Transverse colon (tissue), 4 donors: ENCODE measurements around the gene CEP63. TPM values are rescaled to one million over a fixed set of nuclear protein-coding genes. Genes with fewer than 3 reads are reported as not detected.

Experiments used
- DNase-seq: peaks from one replicate; pipeline ENCODE4 v3.0.0-alpha.2; 2019
- H3K27ac ChIP-seq, 4 donors: fragments of 200-600 bp; sonication (generic); 2 replicates each; pipeline ENCODE4 v1.5.1; 2016 to 2018; ENCODE audit warnings: inconsistent platforms in 4 of 4
- H3K27me3 ChIP-seq: fragments of 200-600 bp; sonication (generic); 2 replicates; pipeline ENCODE4 v1.5.1; 2017; ENCODE audit warnings: inconsistent platforms
- H3K36me3 ChIP-seq, 4 donors: fragments of 200-600 bp; sonication (generic); 2 replicates each; pipeline ENCODE4 v1.5.1; 2017 to 2019; ENCODE audit warnings: inconsistent platforms in 4 of 4
- H3K4me1 ChIP-seq, 4 donors: fragments of 200-600 bp; sonication (generic); 2 replicates each; pipeline ENCODE4 v1.5.1; 2017 to 2020; ENCODE audit warnings: inconsistent platforms in 4 of 4
- H3K4me3 ChIP-seq, 4 donors: fragments of 200-600 bp; sonication (generic); 1 replicate in 1 of 4; 2 replicates in 3 of 4; pipeline versions ENCODE4 v1.5.1 to v1.6.1; 2017 to 2019; ENCODE audit warnings: inconsistent platforms in 4 of 4
- H3K9me3 ChIP-seq, 2 donors: fragments of 200-600 bp; sonication (generic); 2 replicates each; pipeline ENCODE4 v1.5.1; 2017 to 2019; ENCODE audit warnings: inconsistent platforms in 2 of 2
- CTCF ChIP-seq, 5 experiments: fragments of 200-600 bp in 3 of 5; fragments of 450-650 bp in 2 of 5; sonication (generic) in 3 of 5; IDR thresholded peaks; 1 replicate in 2 of 5; 2 replicates in 3 of 5; pipeline ENCODE4 v1.5.1; 2016 to 2017; ENCODE audit warnings: antibody characterized with exemption in 5 of 5, inconsistent platforms in 3 of 5, mild to moderate bottlenecking in 2 of 5, moderate library complexity in 1 of 5
- EP300 ChIP-seq: sonication (generic); formaldehyde crosslinking; IDR thresholded peaks from one replicate; pipeline ENCODE4 v1.6.1; 2017; ENCODE audit warnings: antibody characterized with exemption, low read depth
- POLR2A ChIP-seq: fragments of 450-650 bp; IDR thresholded peaks from one replicate; pipeline ENCODE4 v1.6.1; 2016; ENCODE audit warnings: antibody characterized with exemption, mild to moderate bottlenecking, moderate library complexity
- POLR2AphosphoS5 ChIP-seq, 3 donors: sonication (generic); formaldehyde crosslinking; IDR thresholded peaks; one replicate each; pipeline ENCODE4 v1.6.1; 2016; ENCODE audit warnings: antibody characterized with exemption in 3 of 3
- WGBS, 2 donors: methylation state at CpG; one replicate each; pipeline ENCODE4 v1.1.5; 2018; ENCODE audit warnings: low coverage in 1 of 2; 5-methylcytosine and 5-hydroxymethylcytosine counted together
- in situ Hi-C, 4 donors: fragments of 200-750 bp; cut with MboI; loops; one replicate each; pipeline versions ENCODE4 v1.15.0 to v1.15.1; 2017; ENCODE audit warnings: low sequenced_read_pairs in 3 of 4, low pct_ligation_motif_present in 1 of 4, low pct_unique_long_range_greater_than_20kb in 1 of 4
- intact Hi-C: fragments of 100-400 bp; cut with DNase I; formaldehyde crosslinking; loops from one replicate; pipeline ENCODE4 v1.15.1; 2023; ENCODE audit warnings: low total_unique reads
- total RNA-seq, 4 donors: library from RNA; depleted of rRNA; stranded (reverse); fragments of >200 nt; gene quantifications; one replicate each; pipeline ENCODE4 v1.1.0, GENCODE V29; 2016

CEP63 gene
- total RNA-seq, 4 donors from 2014 or later: 12.1 to 29.2 (median 16.9) TPM

- H3K4me1 ChIP-seq: peaks cover 0 to 3% (median 0%) of the 10 kb centered on the region in 4 donors
- TF ChIP-seq EP300 (no peak), CTCF (IDR thresholded peaks at IDR 0.05) (peak; percentile 80 to 88 (median 82))
- WGBS, 2 donors: 31 to 36% methylated on average over 6 to 9 of the region's 9 CpGs
Measured at GRCh38 chr3:134473868-134474546, 11.8 kb upstream of the CEP63 start.

GRCh38 chr3:134474956-134475355, 10.9 kb upstream of the CEP63 start:
- DNase-seq: no peak
- Histone ChIP-seq H3K9me3 (no peaks in the 10 kb centered on the region), H3K4me1 (peaks cover 0 to 3% (median 0%) of the 10 kb centered on the region in 4 donors), H3K36me3 (peaks cover 0 to 19% (median 4%) of the 10 kb centered on the region in 4 donors), H3K27ac (no peak overlapping the region), H3K27me3 (no peaks in the 10 kb centered on the region), H3K4me3 (no peak overlapping the region)
- intact Hi-C loops: loop anchor here (2.0 to 10.0 kb wide), 3 partner anchors 100 to 263 kb away; partner anchors contain the start of gene AMOTL2
- TF ChIP-seq CTCF (IDR thresholded peaks at IDR 0.05): no peak
- TF ChIP-seq POLR2AphosphoS5 (IDR thresholded peaks at IDR 0.05): no peak
- TF ChIP-seq POLR2A: no peak
- TF ChIP-seq EP300: no peak
- WGBS, 2 donors: 80 to 92% methylated on average over 1 to 5 of the region's 5 CpGs
- in situ Hi-C loops: loop anchor here (5.0 to 25.0 kb wide), 7 partner anchors 100 to 270 kb away; partner anchors contain the start of gene AMOTL2 (in 1 of the 4)

More at GRCh38 chr3:134473868-134474546, 11.8 kb upstream of the CEP63 start:
- in situ Hi-C loops: loop anchor here (5.0 to 25.0 kb wide), 7 partner anchors 99 to 269 kb away; partner anchors contain the start of gene AMOTL2 (in 1 of the 4)
- H3K9me3 ChIP-seq: no peaks in the 10 kb centered on the region
- H3K27ac ChIP-seq: no peak overlapping the region
- no peaks in the 10 kb centered on the region for H3K27me3 ChIP-seq
- H3K4me3 ChIP-seq: no peak overlapping the region
- peaks cover 0 to 17% (median 4%) of the 10 kb centered on the region in 4 donors for H3K36me3 ChIP-seq
- DNase-seq: peak; percentile 77
- intact Hi-C loops: loop anchor here (2.0 to 10.0 kb wide), 2 partner anchors 99 to 165 kb away; partner anchors contain the start of gene AMOTL2

- Histone ChIP-seq H3K4me3 (no peak overlapping the region), H3K4me1 (peaks cover 0 to 3% (median 0%) of the 10 kb centered on the region in 4 donors), H3K27ac (peak overlapping the region in 2 of 4 donors; percentile 5 to 38), H3K27me3 (no peaks in the 10 kb centered on the region), H3K36me3 (peaks cover 0 to 28% (median 5%) of the 10 kb centered on the region in 4 donors), H3K9me3 (no peaks in the 10 kb centered on the region)
- in situ Hi-C loops: loop anchor here in 3 of 4 donors (10.0 kb wide), 4 partner anchors 102 to 272 kb away; partner anchors contain the start of gene AMOTL2 (in 1 of the 3)
- 71 to 93% methylated on average over 3 to 4 of the region's 4 CpGs for WGBS, 2 donors
- intact Hi-C loops: loop anchor here (5.0 to 10.0 kb wide), 2 partner anchors 102 to 264 kb away; partner anchors contain the start of gene AMOTL2
- no peak for TF ChIP-seq EP300
- no peak for TF ChIP-seq POLR2A
- no peak for TF ChIP-seq CTCF (IDR thresholded peaks at IDR 0.05)
- no peak for TF ChIP-seq POLR2AphosphoS5 (IDR thresholded peaks at IDR 0.05)
- DNase-seq: no peak
Measured at GRCh38 chr3:134476306-134476705, 9.6 kb upstream of the CEP63 start.

- TF ChIP-seq POLR2A: no peak
- no peak for TF ChIP-seq EP300
- no peak for TF ChIP-seq POLR2AphosphoS5 (IDR thresholded peaks at IDR 0.05)
- TF ChIP-seq CTCF (IDR thresholded peaks at IDR 0.05): no peak
- Histone ChIP-seq H3K4me3 (no peak overlapping the region), H3K27ac (peak overlapping the region in 2 of 4 donors; percentile 5 to 38), H3K9me3 (no peaks in the 10 kb centered on the region), H3K27me3 (no peaks in the 10 kb centered on the region), H3K4me1 (peaks cover 0 to 3% (median 0%) of the 10 kb centered on the region in 4 donors), H3K36me3 (peaks cover 0 to 32% (median 7%) of the 10 kb centered on the region in 4 donors)
- no peak for DNase-seq
- in situ Hi-C loops (loop anchor here in 3 of 4 donors (10.0 kb wide), 4 partner anchors 102 to 272 kb away; partner anchors contain the start of gene AMOTL2 (in 1 of the 3)), intact Hi-C loops (loop anchor here (5.0 to 10.0 kb wide), 2 partner anchors 102 to 265 kb away; partner anchors contain the start of gene AMOTL2)
- 93 to 97% methylated on average over 6 of the region's 6 CpGs for WGBS, 2 donors
Measured at GRCh38 chr3:134477002-134477401, 8.9 kb upstream of the CEP63 start.
